ENCODE measurements around the gene MAP4. TPM values are rescaled to one million over a fixed set of nuclear protein-coding genes. Genes with fewer than 3 reads are reported as not detected.
A peak's percentile ranks its signal among the peaks of the same experiment; 100 is the strongest.
"Not testable (repeated sequence)": the region's sequence is repeated elsewhere in the genome, so short reads cannot be mapped to it uniquely, and the experiment has no call there.

Gene MAP4
- total and polyA plus RNA-seq, 12 donors, result 141 to 1,345 (median 894) TPM

DNA sequence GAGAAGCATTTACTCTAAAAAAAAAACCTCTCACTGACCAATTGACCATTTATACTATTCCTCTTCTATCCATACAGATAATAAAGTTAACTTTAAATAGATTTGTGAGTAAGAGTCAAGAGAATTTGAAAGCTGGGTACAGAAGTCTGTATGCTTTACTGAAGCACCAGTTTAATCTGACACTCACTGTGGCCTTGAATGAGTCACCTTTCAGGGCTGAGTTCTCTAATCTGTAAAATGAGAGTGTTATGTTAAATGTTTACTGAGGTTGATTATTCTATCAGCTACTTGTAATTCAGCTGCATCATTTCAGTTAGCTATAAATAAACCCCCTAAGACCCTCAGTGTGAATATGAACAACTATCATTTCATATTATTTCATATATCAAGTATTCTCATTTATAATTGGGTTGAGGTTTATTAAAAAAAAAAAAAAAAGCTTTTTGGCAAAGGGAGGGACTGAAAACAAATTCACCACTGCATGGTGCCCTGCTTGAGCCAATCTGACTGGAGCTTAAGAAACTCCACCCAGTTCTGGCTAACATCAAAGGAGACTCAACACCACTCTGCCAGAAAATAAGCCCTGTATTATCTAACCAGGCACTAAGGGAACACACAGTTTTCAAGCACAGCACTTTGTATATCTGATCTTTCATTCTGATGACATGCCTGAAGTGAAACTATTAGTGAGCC lies 2.8 kb downstream of the MAP4 start:
- peak in 1 of 2 donors; percentile 48 for DNase-seq
- TF ChIP-seq, protein P1, sequence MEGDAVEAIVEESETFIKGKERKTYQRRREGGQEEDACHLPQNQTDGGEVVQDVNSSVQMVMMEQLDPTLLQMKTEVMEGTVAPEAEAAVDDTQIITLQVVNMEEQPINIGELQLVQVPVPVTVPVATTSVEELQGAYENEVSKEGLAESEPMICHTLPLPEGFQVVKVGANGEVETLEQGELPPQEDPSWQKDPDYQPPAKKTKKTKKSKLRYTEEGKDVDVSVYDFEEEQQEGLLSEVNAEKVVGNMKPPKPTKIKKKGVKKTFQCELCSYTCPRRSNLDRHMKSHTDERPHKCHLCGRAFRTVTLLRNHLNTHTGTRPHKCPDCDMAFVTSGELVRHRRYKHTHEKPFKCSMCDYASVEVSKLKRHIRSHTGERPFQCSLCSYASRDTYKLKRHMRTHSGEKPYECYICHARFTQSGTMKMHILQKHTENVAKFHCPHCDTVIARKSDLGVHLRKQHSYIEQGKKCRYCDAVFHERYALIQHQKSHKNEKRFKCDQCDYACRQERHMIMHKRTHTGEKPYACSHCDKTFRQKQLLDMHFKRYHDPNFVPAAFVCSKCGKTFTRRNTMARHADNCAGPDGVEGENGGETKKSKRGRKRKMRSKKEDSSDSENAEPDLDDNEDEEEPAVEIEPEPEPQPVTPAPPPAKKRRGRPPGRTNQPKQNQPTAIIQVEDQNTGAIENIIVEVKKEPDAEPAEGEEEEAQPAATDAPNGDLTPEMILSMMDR (IDR thresholded peaks at IDR 0.05), result no peak
- peaks cover 13 to 94% (median 67%) of the 10 kb centered on the region in 9 donors for H3K4me1 ChIP-seq
- peak overlapping the region in 5 of 10 donors; percentile 38 to 44 (median 40) for H3K4me3 ChIP-seq
- peaks cover 0 to 17% (median 0%) of the 10 kb centered on the region in 9 donors for H3K36me3 ChIP-seq
- no peaks in the 10 kb centered on the region for H3K27me3 ChIP-seq
- intact Hi-C loops (cut with DNase I), result loop anchor here in 6 of 10 donors (2.0 to 10.0 kb wide), 3 partner anchors 71 to 75 kb away; no protein-coding TSS in a partner anchor
- ATAC-seq, result peak; percentile 81 to 93 (median 90)
- no peaks in the 10 kb centered on the region for H3K9me3 ChIP-seq
- H3K27ac ChIP-seq, result peak overlapping the region; percentile 18 to 85 (median 70)

DNA sequence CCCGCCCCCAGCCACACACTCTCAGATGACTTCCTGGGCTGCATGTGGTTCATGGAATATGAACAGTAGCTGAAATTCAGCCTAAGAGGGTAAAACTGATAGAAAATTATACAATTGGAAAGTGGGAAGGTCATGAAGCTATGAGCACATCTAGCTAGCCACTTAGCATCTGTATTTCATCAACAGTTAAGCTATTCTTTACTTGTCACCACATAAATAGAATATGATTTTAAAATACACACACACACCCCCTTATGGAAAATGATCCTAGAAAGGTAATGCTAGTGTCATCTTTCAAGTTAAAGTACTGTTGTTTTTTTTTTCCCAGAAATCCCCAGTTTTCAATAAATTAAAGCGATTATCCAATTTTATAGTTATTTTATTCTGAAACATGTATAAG lies 3.6 kb downstream of the MAP4 start:
- Histone ChIP-seq H3K36me3 (peaks cover 0 to 19% (median 0%) of the 10 kb centered on the region in 9 donors), H3K4me1 (peaks cover 6 to 94% (median 65%) of the 10 kb centered on the region in 9 donors), H3K4me3 (peak overlapping the region in 4 of 10 donors; percentile 6 to 22 (median 12)), H3K27ac (peak overlapping the region in 9 of 10 donors; percentile 19 to 85 (median 76)), H3K27me3 (no peaks in the 10 kb centered on the region), H3K9me3 (no peaks in the 10 kb centered on the region)
- WGBS, 2 donors, result 82 to 84% methylated on average over 2 of the region's 2 CpGs
- peak in 4 of 8 donors; percentile 22 to 32 (median 27) for ATAC-seq
- DNase-seq, result no peak
- TF ChIP-seq, protein P1 (IDR thresholded peaks at IDR 0.05), result no peak
- intact Hi-C loops (cut with DNase I), result loop anchor here in 6 of 10 donors (2.0 to 10.0 kb wide), 3 partner anchors 72 to 76 kb away; no protein-coding TSS in a partner anchor

DNA sequence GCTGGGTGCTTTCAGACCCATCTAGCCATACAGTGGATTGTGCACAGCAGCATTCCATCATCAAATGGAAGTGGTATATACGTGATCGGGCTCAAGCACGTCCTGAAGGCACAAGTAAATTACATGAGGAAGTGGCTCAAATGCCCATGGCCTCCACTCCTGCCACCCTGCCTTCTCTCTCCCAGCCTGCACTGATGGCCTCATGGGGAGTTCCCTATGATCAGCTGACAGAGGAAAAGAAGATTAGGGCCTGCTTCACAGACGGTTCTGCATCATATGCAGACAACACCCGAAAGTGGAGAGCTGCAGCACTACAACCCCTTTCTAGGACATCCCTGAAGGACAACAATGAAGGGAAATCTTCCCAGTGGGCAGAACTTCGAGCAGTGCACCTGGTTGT lies 8.2 kb downstream of the MAP4 start:
- peaks cover 2 to 79% (median 41%) of the 10 kb centered on the region in 9 donors for H3K4me1 ChIP-seq

DNA sequence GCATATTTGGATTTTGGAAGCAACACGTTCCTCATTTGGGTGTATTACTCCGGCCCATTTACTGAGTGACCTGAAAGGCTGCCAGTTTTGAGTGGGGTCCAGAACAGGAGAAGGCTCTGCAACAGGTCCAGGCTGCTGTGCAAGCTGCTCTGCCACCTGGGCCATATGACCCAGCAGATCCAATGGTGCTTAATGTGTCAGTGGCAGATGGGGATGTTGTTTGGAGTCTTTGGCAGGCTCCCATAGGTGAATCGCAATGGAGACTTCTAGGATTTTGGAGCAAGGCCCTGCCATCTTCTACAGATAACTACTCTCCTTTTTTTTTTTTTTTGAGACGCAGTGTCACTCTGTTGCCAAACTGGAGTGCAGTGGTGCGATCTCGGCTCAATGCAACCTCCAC lies 8.9 kb downstream of the MAP4 start:
- not testable (repeated sequence) for H3K27ac ChIP-seq

More for the DNA sequence above, 8.2 kb downstream of the MAP4 start:
- WGBS, 2 donors, result 75% methylated on average over 6 of the region's 6 CpGs
- H3K9me3 ChIP-seq; H3K27me3 ChIP-seq; intact Hi-C loops (cut with DNase I); ATAC-seq; DNase-seq; H3K4me3 ChIP-seq: not testable (repeated sequence)
- Histone ChIP-seq H3K36me3 (peaks cover 0 to 19% (median 0%) of the 10 kb centered on the region in 9 donors), H3K27ac (peak overlapping the region in 2 of 10 donors; percentile 25 to 44)

DNA sequence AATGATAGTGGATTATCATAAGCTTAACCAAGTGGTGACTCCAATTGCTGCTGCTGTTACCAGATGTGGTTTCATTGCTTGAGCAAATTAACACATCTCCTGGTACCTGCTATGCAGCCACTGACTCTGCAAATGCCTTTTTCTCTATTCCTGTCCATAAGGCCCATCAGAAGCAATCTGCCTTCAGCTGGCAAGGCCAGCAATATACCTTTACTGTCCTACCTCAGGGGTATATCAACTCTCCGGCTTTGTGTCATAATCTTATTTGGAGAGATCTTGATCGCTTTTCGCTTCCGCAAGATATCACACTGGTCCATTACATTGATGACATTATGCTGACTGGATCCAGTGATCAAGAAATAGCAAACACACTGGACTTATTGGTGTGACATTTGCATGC lies 9.4 kb downstream of the MAP4 start:
- H3K27me3 ChIP-seq; intact Hi-C loops (cut with DNase I); H3K4me3 ChIP-seq; DNase-seq; ATAC-seq; H3K9me3 ChIP-seq: not testable (repeated sequence)
- peaks cover 2 to 66% (median 30%) of the 10 kb centered on the region in 9 donors for H3K4me1 ChIP-seq
- 97% methylated on average over 4 of the region's 4 CpGs for WGBS, 2 donors
- peak overlapping the region in 1 of 10 donors; percentile 3 for H3K27ac ChIP-seq
- peaks cover 0 to 19% (median 0%) of the 10 kb centered on the region in 9 donors for H3K36me3 ChIP-seq

More for the DNA sequence above, 8.9 kb downstream of the MAP4 start:
- H3K4me1 ChIP-seq, result peaks cover 2 to 72% (median 36%) of the 10 kb centered on the region in 9 donors
- H3K4me3 ChIP-seq; DNase-seq; H3K9me3 ChIP-seq; intact Hi-C loops (cut with DNase I); H3K27me3 ChIP-seq; ATAC-seq: not testable (repeated sequence)
- H3K36me3 ChIP-seq, result peaks cover 0 to 19% (median 0%) of the 10 kb centered on the region in 9 donors
- WGBS, 2 donors, result 89 to 90% methylated on average over 6 of the region's 6 CpGs

All from heart right ventricle (tissue), 16 donors.